ENCODE data around the gene PTPRT.

The PTPRT gene

GRCh38 chr20:43057317-43057716, 132.4 kb downstream of the PTPRT start:
- Histone ChIP-seq H3K27ac (ENCODE audit: low read depth, low read length, severe bottlenecking) (no peak overlapping the region), H3K9me3 (ENCODE audit: control insufficient read depth, low read length) (no peaks in the 10 kb centered on the region), H3K4me1 (ENCODE audit: control insufficient read depth, insufficient read depth, low read length, poor library complexity, severe bottlenecking) (no peaks in the 10 kb centered on the region), H3K36me3 (ENCODE audit: control insufficient read depth, insufficient read depth, low read length) (no peaks in the 10 kb centered on the region), H3K4me3 (ENCODE audit: extremely low read depth, insufficient read depth, low read length, poor library complexity, severe bottlenecking) (no peak overlapping the region)

- Histone ChIP-seq H3K4me3 (ENCODE audit: extremely low read depth, insufficient read depth, low read length, poor library complexity, severe bottlenecking) (no peak overlapping the region), H3K9me3 (ENCODE audit: control insufficient read depth, low read length) (no peaks in the 10 kb centered on the region), H3K36me3 (ENCODE audit: control insufficient read depth, insufficient read depth, low read length) (no peaks in the 10 kb centered on the region), H3K4me1 (ENCODE audit: control insufficient read depth, insufficient read depth, low read length, poor library complexity, severe bottlenecking) (no peaks in the 10 kb centered on the region), H3K27ac (ENCODE audit: low read depth, low read length, severe bottlenecking) (no peak overlapping the region)
- 77 to 85% methylated on average over 3 of the region's 5 CpGs for WGBS, 2 experiments (ENCODE audit: insufficient coverage in 2 of 2)
These were observed 134.4 kb downstream of the PTPRT start for GRCh38 chr20:43055181-43055884.

GRCh38 chr20:43052532-43052931, 137.2 kb downstream of the PTPRT start:
- WGBS, 2 experiments (ENCODE audit: insufficient coverage in 2 of 2), result 89% methylated on average over 1 of the region's 1 CpG; no CpG with 5 or more reads in 1 of the 2 experiments

GRCh38 chr20:43046966-43047365, 142.7 kb downstream of the PTPRT start:
- Histone ChIP-seq H3K9me3 (ENCODE audit: control insufficient read depth, low read length) (no peaks in the 10 kb centered on the region), H3K4me1 (ENCODE audit: control insufficient read depth, insufficient read depth, low read length, poor library complexity, severe bottlenecking) (no peaks in the 10 kb centered on the region), H3K36me3 (ENCODE audit: control insufficient read depth, insufficient read depth, low read length) (no peaks in the 10 kb centered on the region), H3K4me3 (ENCODE audit: extremely low read depth, insufficient read depth, low read length, poor library complexity, severe bottlenecking) (no peak overlapping the region), H3K27ac (ENCODE audit: low read depth, low read length, severe bottlenecking) (no peak overlapping the region)
- WGBS, 2 experiments (ENCODE audit: insufficient coverage in 2 of 2), result 54 to 62% methylated on average over 4 to 6 of the region's 7 CpGs

More at GRCh38 chr20:43052532-43052931, 137.2 kb downstream of the PTPRT start:
- Histone ChIP-seq H3K36me3 (ENCODE audit: control insufficient read depth, insufficient read depth, low read length) (no peaks in the 10 kb centered on the region), H3K9me3 (ENCODE audit: control insufficient read depth, low read length) (no peaks in the 10 kb centered on the region), H3K27ac (ENCODE audit: low read depth, low read length, severe bottlenecking) (no peak overlapping the region), H3K4me1 (ENCODE audit: control insufficient read depth, insufficient read depth, low read length, poor library complexity, severe bottlenecking) (no peaks in the 10 kb centered on the region), H3K4me3 (ENCODE audit: extremely low read depth, insufficient read depth, low read length, poor library complexity, severe bottlenecking) (no peak overlapping the region)

- WGBS, 2 experiments (ENCODE audit: insufficient coverage in 2 of 2), result 46 to 50% methylated on average over 3 to 4 of the region's 4 CpGs
- H3K9me3 ChIP-seq (ENCODE audit: control insufficient read depth, low read length), result no peaks in the 10 kb centered on the region
- no peak overlapping the region for H3K4me3 ChIP-seq (ENCODE audit: extremely low read depth, insufficient read depth, low read length, poor library complexity, severe bottlenecking)
- no peaks in the 10 kb centered on the region for H3K4me1 ChIP-seq (ENCODE audit: control insufficient read depth, insufficient read depth, low read length, poor library complexity, severe bottlenecking)
- no peak overlapping the region for H3K27ac ChIP-seq (ENCODE audit: low read depth, low read length, severe bottlenecking)
- no peaks in the 10 kb centered on the region for H3K36me3 ChIP-seq (ENCODE audit: control insufficient read depth, insufficient read depth, low read length)
These were observed 145.8 kb downstream of the PTPRT start for GRCh38 chr20:43043887-43044286.

GRCh38 chr20:43040427-43040826, 149.3 kb downstream of the PTPRT start:
- no peak overlapping the region for H3K27ac ChIP-seq (ENCODE audit: low read depth, low read length, severe bottlenecking)
- H3K36me3 ChIP-seq (ENCODE audit: control insufficient read depth, insufficient read depth, low read length), result no peaks in the 10 kb centered on the region
- H3K4me3 ChIP-seq (ENCODE audit: extremely low read depth, insufficient read depth, low read length, poor library complexity, severe bottlenecking), result no peak overlapping the region
- WGBS, 2 experiments (ENCODE audit: insufficient coverage in 2 of 2), result 0 to 32% methylated on average over 2 to 4 of the region's 6 CpGs
- no peaks in the 10 kb centered on the region for H3K9me3 ChIP-seq (ENCODE audit: control insufficient read depth, low read length)
- H3K4me1 ChIP-seq (ENCODE audit: control insufficient read depth, insufficient read depth, low read length, poor library complexity, severe bottlenecking), result no peaks in the 10 kb centered on the region

GRCh38 chr20:43037605-43038309, 151.9 kb downstream of the PTPRT start:
- Histone ChIP-seq H3K4me1 (ENCODE audit: control insufficient read depth, insufficient read depth, low read length, poor library complexity, severe bottlenecking) (no peaks in the 10 kb centered on the region), H3K9me3 (ENCODE audit: control insufficient read depth, low read length) (no peaks in the 10 kb centered on the region), H3K36me3 (ENCODE audit: control insufficient read depth, insufficient read depth, low read length) (no peaks in the 10 kb centered on the region), H3K4me3 (ENCODE audit: extremely low read depth, insufficient read depth, low read length, poor library complexity, severe bottlenecking) (no peak overlapping the region), H3K27ac (ENCODE audit: low read depth, low read length, severe bottlenecking) (no peak overlapping the region)
- 83 to 93% methylated on average over 2 of the region's 6 CpGs for WGBS, 2 experiments (ENCODE audit: insufficient coverage in 2 of 2)

GRCh38 chr20:43034981-43035724, 154.6 kb downstream of the PTPRT start:
- Histone ChIP-seq H3K4me3 (ENCODE audit: extremely low read depth, insufficient read depth, low read length, poor library complexity, severe bottlenecking) (no peak overlapping the region), H3K27ac (ENCODE audit: low read depth, low read length, severe bottlenecking) (no peak overlapping the region), H3K36me3 (ENCODE audit: control insufficient read depth, insufficient read depth, low read length) (no peaks in the 10 kb centered on the region), H3K4me1 (ENCODE audit: control insufficient read depth, insufficient read depth, low read length, poor library complexity, severe bottlenecking) (no peaks in the 10 kb centered on the region), H3K9me3 (ENCODE audit: control insufficient read depth, low read length) (no peaks in the 10 kb centered on the region)
- WGBS, 2 experiments (ENCODE audit: insufficient coverage in 2 of 2), result 82 to 89% methylated on average over 7 of the region's 9 CpGs

- Histone ChIP-seq H3K27ac (ENCODE audit: low read depth, low read length, severe bottlenecking) (no peak overlapping the region), H3K4me1 (ENCODE audit: control insufficient read depth, insufficient read depth, low read length, poor library complexity, severe bottlenecking) (no peaks in the 10 kb centered on the region), H3K4me3 (ENCODE audit: extremely low read depth, insufficient read depth, low read length, poor library complexity, severe bottlenecking) (no peak overlapping the region), H3K9me3 (ENCODE audit: control insufficient read depth, low read length) (no peaks in the 10 kb centered on the region), H3K36me3 (ENCODE audit: control insufficient read depth, insufficient read depth, low read length) (no peaks in the 10 kb centered on the region)
- 52 to 77% methylated on average over 3 of the region's 3 CpGs for WGBS, 2 experiments (ENCODE audit: insufficient coverage in 2 of 2)
These were observed 157.2 kb downstream of the PTPRT start for GRCh38 chr20:43032459-43032858.

GRCh38 chr20:43029176-43029575, 160.5 kb downstream of the PTPRT start:
- no peak overlapping the region for H3K27ac ChIP-seq (ENCODE audit: low read depth, low read length, severe bottlenecking)
- H3K4me3 ChIP-seq (ENCODE audit: extremely low read depth, insufficient read depth, low read length, poor library complexity, severe bottlenecking), result no peak overlapping the region
- no peaks in the 10 kb centered on the region for H3K9me3 ChIP-seq (ENCODE audit: control insufficient read depth, low read length)
- WGBS, 2 experiments (ENCODE audit: insufficient coverage in 2 of 2), result 89 to 98% methylated on average over 4 to 5 of the region's 8 CpGs
- H3K4me1 ChIP-seq (ENCODE audit: control insufficient read depth, insufficient read depth, low read length, poor library complexity, severe bottlenecking), result no peaks in the 10 kb centered on the region
- no peaks in the 10 kb centered on the region for H3K36me3 ChIP-seq (ENCODE audit: control insufficient read depth, insufficient read depth, low read length)
